K562 (cell line): ENCODE results near the gene LYPLA2. TPM values are rescaled to one million over a fixed set of nuclear protein-coding genes. Genes with fewer than 3 reads are reported as not detected.

Source experiments
- BDP1 ChIP-seq: IDR thresholded peaks from 3 replicates; pipeline ENCODE4 v1.6.1; 2011; ENCODE audit not compliant: insufficient read length, insufficient read depth
- CHD1 ChIP-seq: fragments of 200-600 bp; sonication (generic); IDR thresholded peaks from one replicate; pipeline ENCODE4 v1.6.1; 2012; ENCODE audit warnings: mild to moderate bottlenecking, moderate library complexity, low read length, inconsistent platforms
- GATAD2A ChIP-seq: fragments of 450-650 bp; IDR thresholded peaks from 2 replicates; pipeline ENCODE4 v1.6.1; 2017
- HCFC1 ChIP-seq: IDR thresholded peaks from 2 replicates; pipeline ENCODE4 v1.6.1; 2012; ENCODE audit warnings: low read depth, low read length, improper control_type of control experiment
- HDAC3 ChIP-seq: fragments of 450-650 bp; IDR thresholded peaks from 2 replicates; pipeline ENCODE4 v1.6.1; 2018; ENCODE audit warnings: borderline replicate concordance, mild to moderate bottlenecking, moderate library complexity; ENCODE audit not compliant: partially characterized antibody
- KAT7 ChIP-seq: sonication (generic); formaldehyde crosslinking; IDR thresholded peaks from 2 replicates; pipeline ENCODE4 v1.8.0; 2022; ENCODE audit warnings: missing genetic modification reagents, mild to moderate bottlenecking, borderline replicate concordance
- MTA2 ChIP-seq: fragments of 450-650 bp; IDR thresholded peaks from 2 replicates; pipeline ENCODE4 v1.6.1; 2016; ENCODE audit warnings: low read depth
- RAD21 ChIP-seq, 2 experiments: fragments of 250-450 bp in 1 of 2; fragments of 450-650 bp in 1 of 2; sonication (Bioruptor Pico) in 1 of 2; formaldehyde crosslinking in 1 of 2; IDR thresholded peaks in 1 of 2; conservative IDR thresholded peaks in 1 of 2; 2 replicates each; pipeline versions ENCODE4 v1.4.0 to v1.8.0; 2020 to 2022; ENCODE audit warnings: mild to moderate bottlenecking in 2 of 2, moderate library complexity in 1 of 2
- SIN3A ChIP-seq, 2 experiments: fragments of 150-350 bp in 1 of 2; IDR thresholded peaks; 2 replicates each; pipeline ENCODE4 v1.6.1; 2011 to 2016; ENCODE audit warnings: borderline replicate concordance in 2 of 2, low read depth in 2 of 2, low read length in 2 of 2, mild to moderate bottlenecking in 2 of 2, moderate library complexity in 2 of 2; ENCODE audit not compliant: control insufficient read depth in 1 of 2
- SMAD1 ChIP-seq: fragments of 150-350 bp; IDR thresholded peaks from 2 replicates; pipeline ENCODE4 v1.6.1; 2014; ENCODE audit warnings: low read length, low read depth; ENCODE audit not compliant: partially characterized antibody
- ZFPM2 ChIP-seq: fragments of 250-450 bp; sonication (Bioruptor Pico); IDR thresholded peaks from 2 replicates; pipeline ENCODE4 v1.5.1; 2022; ENCODE audit warnings: mild to moderate bottlenecking
- ZFX ChIP-seq: sonication (generic); formaldehyde crosslinking; IDR thresholded peaks from 2 replicates; pipeline ENCODE4 v1.8.0; 2022; ENCODE audit warnings: mild to moderate bottlenecking, missing genetic modification reagents, moderate library complexity
- polyA plus RNA-seq, 8 experiments: library from polyadenylated mRNA; depleted of rRNA in 4 of 8; stranded (reverse) in 5 of 8; unstranded in 3 of 8; fragments of >200 nt; fragmentation: Nextera tagmentation in 2 of 8; fragmentation: Illumina TruSeq in 1 of 8; extraction: Ambion mirVana in 2 of 8; extraction: Trizol in 1 of 8; gene quantifications; 2 replicates each; pipeline versions ENCODE4 v1.2.1 to v1.2.3, GENCODE V29; 2011 to 2014; ENCODE audit warnings: inconsistent platforms in 1 of 8, missing spikeins in 1 of 8
- total RNA-seq, 7 experiments: library from RNA; depleted of rRNA in 6 of 7; stranded (reverse); fragments of >200 nt in 6 of 7; fragmentation: Illumina TruSeq in 2 of 7; extraction: Trizol in 2 of 7; gene quantifications; 2 replicates each; pipeline versions ENCODE4 v1.2.1 to v1.2.3, GENCODE V29; 2011 to 2021; ENCODE audit warnings: low replicate concordance in 1 of 7
- TF ChIP-seq, protein P1 (sequence below): fragments of 250-450 bp; sonication (Bioruptor Pico); IDR thresholded peaks from 2 replicates; pipeline ENCODE4 v1.4.0; 2020; ENCODE audit warnings: mild to moderate bottlenecking, moderate library complexity
- TF ChIP-seq, protein P2 (sequence below), 2 experiments: fragments of 450-650 bp; IDR thresholded peaks; 2 replicates each; pipeline ENCODE4 v1.6.1; 2018; ENCODE audit warnings: mild to moderate bottlenecking in 2 of 2, low read depth in 1 of 2; ENCODE audit not compliant: partially characterized antibody in 2 of 2
- TF ChIP-seq, protein P3 (sequence below): fragments of 450-650 bp; IDR thresholded peaks from 2 replicates; pipeline ENCODE4 v1.6.1; 2018; ENCODE audit warnings: mild to moderate bottlenecking, low read depth; ENCODE audit not compliant: partially characterized antibody
- TF ChIP-seq, protein P4 (sequence below): fragments of 450-650 bp; IDR thresholded peaks from 2 replicates; pipeline ENCODE4 v1.6.1; 2018; ENCODE audit not compliant: partially characterized antibody

Gene LYPLA2
- total and polyA plus RNA-seq, 9 of the 15 experiments (the other 6 are each of a cell fraction or from before 2014, with no cell fraction given), result 3.9 to 128 (median 60.1) TPM

DNA sequence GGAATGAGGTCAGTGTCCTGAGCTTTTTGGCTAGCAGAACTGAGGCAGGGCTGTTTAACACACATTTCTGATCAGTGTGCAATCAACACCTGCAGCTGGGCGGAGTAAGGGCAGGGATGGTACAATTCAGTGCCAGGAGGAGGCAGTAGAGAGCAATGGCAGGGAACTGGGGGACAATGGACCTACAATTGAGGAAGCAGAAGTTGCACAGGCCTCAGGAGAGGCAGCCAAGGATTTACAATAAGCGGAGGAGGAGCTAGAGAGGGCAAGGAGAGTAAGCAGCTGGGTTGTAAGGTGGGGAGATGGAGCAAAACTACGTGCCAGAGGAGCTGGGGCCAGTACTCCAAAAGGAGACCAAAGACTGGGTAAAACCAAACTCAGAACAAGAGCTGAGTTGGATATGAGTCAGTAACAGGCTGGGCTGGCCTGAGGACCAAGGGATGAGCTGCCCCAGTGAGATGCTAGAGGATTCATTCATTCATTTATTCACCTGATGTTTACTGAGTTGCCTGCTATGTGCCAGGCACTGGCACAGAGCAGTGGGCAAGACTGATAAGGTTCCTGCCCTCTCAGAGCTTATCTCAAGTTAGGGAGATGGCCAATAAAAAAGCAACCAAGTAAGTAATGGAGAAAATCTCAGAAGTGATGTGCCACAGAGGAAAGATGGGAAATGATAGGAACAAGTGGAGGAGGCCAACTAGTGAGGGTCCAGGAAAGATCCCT is 20.0 kb downstream of the LYPLA2 start (continued):
- TF ChIP-seq, protein P1, sequence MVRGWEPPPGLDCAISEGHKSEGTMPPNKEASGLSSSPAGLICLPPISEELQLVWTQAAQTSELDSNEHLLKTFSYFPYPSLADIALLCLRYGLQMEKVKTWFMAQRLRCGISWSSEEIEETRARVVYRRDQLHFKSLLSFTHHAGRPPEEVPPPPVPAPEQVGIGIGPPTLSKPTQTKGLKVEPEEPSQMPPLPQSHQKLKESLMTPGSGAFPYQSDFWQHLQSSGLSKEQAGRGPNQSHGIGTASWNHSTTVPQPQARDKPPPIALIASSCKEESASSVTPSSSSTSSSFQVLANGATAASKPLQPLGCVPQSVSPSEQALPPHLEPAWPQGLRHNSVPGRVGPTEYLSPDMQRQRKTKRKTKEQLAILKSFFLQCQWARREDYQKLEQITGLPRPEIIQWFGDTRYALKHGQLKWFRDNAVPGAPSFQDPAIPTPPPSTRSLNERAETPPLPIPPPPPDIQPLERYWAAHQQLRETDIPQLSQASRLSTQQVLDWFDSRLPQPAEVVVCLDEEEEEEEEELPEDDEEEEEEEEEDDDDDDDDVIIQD, result no peak
- TF ChIP-seq BDP1 (no peak), MTA2 (0 out of 2 replicates have a peak, but pooled peaks have one; percentile 11), ZFPM2 (no peak), ZFX (peak; percentile 43), HDAC3 (no peak), SIN3A (IDR thresholded peaks at IDR 0.05; ENCODE audit: borderline replicate concordance in 2 of 2, control insufficient read depth in 1 of 2, low read depth in 2 of 2, low read length in 2 of 2) (no peak), RAD21 (CRISPR knock-in tag; conservative IDR thresholded peaks at IDR 0.05 in 1 of 2, IDR thresholded peaks at IDR 0.05 in 1 of 2) (peak; percentile 76 to 89), CHD1 (no peak), SMAD1 (no peak), HCFC1 (no peak), GATAD2A (no peak), KAT7 (CRISPR knock-in tag) (no peak)
- TF ChIP-seq, protein P2, sequence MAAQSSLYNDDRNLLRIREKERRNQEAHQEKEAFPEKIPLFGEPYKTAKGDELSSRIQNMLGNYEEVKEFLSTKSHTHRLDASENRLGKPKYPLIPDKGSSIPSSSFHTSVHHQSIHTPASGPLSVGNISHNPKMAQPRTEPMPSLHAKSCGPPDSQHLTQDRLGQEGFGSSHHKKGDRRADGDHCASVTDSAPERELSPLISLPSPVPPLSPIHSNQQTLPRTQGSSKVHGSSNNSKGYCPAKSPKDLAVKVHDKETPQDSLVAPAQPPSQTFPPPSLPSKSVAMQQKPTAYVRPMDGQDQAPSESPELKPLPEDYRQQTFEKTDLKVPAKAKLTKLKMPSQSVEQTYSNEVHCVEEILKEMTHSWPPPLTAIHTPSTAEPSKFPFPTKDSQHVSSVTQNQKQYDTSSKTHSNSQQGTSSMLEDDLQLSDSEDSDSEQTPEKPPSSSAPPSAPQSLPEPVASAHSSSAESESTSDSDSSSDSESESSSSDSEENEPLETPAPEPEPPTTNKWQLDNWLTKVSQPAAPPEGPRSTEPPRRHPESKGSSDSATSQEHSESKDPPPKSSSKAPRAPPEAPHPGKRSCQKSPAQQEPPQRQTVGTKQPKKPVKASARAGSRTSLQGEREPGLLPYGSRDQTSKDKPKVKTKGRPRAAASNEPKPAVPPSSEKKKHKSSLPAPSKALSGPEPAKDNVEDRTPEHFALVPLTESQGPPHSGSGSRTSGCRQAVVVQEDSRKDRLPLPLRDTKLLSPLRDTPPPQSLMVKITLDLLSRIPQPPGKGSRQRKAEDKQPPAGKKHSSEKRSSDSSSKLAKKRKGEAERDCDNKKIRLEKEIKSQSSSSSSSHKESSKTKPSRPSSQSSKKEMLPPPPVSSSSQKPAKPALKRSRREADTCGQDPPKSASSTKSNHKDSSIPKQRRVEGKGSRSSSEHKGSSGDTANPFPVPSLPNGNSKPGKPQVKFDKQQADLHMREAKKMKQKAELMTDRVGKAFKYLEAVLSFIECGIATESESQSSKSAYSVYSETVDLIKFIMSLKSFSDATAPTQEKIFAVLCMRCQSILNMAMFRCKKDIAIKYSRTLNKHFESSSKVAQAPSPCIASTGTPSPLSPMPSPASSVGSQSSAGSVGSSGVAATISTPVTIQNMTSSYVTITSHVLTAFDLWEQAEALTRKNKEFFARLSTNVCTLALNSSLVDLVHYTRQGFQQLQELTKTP (IDR thresholded peaks at IDR 0.05; ENCODE audit: low read depth in 1 of 2, partially characterized antibody in 2 of 2), result peak in 1 of 2 experiments; percentile 44
- TF ChIP-seq, protein P3, sequence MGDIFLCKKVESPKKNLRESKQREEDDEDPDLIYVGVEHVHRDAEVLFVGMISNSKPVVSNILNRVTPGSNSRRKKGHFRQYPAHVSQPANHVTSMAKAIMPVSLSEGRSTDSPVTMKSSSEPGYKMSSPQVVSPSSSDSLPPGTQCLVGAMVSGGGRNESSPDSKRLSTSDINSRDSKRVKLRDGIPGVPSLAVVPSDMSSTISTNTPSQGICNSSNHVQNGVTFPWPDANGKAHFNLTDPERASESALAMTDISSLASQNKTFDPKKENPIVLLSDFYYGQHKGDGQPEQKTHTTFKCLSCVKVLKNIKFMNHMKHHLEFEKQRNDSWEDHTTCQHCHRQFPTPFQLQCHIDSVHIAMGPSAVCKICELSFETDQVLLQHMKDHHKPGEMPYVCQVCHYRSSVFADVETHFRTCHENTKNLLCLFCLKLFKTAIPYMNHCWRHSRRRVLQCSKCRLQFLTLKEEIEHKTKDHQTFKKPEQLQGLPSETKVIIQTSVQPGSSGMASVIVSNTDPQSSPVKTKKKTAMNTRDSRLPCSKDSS, result no peak
- TF ChIP-seq, protein P4, sequence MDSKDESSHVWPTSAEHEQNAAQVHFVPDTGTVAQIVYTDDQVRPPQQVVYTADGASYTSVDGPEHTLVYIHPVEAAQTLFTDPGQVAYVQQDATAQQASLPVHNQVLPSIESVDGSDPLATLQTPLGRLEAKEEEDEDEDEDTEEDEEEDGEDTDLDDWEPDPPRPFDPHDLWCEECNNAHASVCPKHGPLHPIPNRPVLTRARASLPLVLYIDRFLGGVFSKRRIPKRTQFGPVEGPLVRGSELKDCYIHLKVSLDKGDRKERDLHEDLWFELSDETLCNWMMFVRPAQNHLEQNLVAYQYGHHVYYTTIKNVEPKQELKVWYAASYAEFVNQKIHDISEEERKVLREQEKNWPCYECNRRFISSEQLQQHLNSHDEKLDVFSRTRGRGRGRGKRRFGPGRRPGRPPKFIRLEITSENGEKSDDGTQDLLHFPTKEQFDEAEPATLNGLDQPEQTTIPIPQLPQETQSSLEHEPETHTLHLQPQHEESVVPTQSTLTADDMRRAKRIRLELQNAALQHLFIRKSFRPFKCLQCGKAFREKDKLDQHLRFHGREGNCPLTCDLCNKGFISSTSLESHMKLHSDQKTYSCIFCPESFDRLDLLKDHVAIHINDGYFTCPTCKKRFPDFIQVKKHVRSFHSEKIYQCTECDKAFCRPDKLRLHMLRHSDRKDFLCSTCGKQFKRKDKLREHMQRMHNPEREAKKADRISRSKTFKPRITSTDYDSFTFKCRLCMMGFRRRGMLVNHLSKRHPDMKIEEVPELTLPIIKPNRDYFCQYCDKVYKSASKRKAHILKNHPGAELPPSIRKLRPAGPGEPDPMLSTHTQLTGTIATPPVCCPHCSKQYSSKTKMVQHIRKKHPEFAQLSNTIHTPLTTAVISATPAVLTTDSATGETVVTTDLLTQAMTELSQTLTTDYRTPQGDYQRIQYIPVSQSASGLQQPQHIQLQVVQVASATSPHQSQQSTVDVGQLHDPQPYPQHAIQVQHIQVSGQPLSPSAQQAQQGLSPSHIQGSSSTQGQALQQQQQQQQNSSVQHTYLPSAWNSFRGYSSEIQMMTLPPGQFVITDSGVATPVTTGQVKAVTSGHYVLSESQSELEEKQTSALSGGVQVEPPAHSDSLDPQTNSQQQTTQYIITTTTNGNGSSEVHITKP, result no peak
